Amygdala (tissue), 56 donors: ENCODE results near the gene SUCLG2.

Source experiments
- DNase-seq, 56 donors: peaks; one replicate each; lab custom pipeline; 2025; lab: John Stamatoyannopoulos, UW

Gene SUCLG2

GRCh38 chr3:67463656-67464055, 190.8 kb downstream of the SUCLG2 start:
- no peak for DNase-seq

GRCh38 chr3:67462187-67462586, 192.2 kb downstream of the SUCLG2 start:
- no peak for DNase-seq

DNA sequence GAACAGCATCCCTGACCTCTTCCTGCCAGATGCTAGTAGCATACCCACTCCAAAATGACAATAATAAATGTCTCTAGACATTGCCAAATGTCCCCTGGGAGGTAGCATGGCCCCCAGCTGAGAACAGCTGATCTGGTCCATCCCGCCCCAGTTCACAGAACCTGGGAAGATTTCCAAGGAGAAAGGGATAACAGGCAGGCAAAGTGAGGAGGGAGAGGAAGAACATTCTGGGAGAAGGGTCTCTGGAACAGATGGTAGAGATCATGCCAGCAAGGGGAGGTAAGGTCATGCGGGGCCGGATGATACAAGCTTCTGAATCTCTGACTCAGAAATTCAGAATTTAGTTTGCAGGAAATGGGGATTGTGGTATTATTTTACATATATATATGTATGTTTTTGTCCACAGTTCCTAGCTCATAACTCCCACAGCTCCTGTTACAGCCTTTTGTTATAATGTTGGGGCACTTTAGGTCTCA, 192.7 kb downstream of the SUCLG2 start:
- no peak for DNase-seq

GRCh38 chr3:67460841-67461510, 193.4 kb downstream of the SUCLG2 start:
- no peak for DNase-seq

GRCh38 chr3:67459796-67460195, 194.6 kb downstream of the SUCLG2 start:
- no peak for DNase-seq

DNA sequence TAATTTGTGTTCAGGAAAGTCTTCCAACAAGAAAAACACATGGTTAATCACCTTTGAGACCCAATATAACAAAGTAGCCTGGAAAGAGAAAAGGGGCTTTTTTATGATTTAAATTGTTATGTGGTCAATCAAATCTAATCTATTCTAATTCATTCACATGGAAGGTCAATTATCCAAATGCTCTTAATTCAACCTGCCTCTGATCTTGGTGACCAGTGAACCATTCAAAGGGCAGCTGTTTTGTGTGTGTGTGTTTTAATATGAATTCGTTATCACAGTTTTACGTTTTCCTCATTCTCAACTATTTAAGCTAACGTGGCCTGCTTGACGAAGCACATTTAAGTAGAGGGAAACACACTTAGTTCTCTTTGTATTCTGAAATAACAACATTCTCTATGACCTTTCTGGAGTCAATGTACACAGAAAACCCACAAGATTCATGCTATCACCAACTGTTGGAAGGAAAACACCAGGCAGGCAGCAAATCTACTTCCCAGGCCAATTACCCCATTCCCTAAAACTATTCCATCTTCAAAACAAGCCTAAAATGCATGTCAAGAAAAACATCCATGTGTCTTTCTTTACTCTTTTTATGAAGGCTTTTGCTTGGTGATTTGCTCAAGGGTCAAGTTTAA, 195.4 kb downstream of the SUCLG2 start:
- DNase-seq: no peak

DNA sequence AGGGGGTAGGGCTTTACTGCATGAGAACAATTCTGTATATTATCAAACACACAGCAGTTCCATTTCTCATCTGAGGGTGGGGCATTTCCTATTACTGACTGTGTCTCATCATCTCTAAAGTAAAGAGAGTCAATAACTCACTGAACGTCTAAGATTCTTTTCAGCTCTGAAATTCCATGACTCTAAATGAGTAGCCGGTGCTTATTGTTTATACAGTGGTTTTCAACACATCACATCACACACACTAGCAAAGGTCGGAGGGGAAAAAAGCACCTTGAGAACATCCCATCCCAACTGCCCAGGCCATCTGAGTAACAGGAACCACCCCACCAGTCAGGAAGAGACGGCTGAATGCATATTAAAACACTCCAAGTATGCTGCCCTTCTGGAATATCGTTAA, 196.0 kb downstream of the SUCLG2 start:
- DNase-seq: no peak

DNA sequence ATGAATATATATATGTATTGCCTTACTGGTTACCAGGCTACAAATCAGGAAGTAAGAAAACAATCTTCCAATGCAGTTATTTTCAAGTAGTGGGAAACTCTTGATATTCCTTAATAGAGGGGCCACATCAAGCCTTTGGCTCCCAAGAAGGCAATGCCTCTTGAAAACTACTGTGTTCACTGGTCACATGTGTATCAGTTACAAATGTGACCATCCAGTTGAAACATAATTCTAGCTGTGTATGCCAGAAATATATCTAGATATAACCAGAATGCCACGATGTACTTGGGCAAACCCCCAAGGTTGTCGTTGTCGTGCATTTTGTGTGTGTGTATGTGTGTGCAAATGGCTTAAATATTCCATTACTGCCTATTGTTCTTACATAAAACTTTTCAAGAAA, 200.8 kb downstream of the SUCLG2 start:
- no peak for DNase-seq

DNA sequence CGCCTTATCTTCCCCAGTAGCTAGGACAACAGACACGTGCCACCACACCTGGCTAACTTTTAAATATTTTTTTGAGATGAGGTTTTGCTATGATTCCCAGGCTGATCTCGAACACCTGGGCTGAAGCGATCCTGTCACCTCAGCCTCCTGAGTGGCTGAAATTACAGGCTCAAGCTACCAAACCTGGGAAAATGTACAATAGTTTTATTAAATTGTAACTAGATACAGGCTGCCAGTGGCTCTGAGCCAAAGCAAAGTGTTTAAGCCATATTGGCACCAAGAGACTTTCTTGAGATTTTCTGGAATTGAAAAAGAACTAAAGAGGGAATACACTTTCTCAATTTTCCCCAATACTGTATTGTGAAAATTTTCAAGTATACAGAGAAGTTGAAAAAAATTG, 204.3 kb downstream of the SUCLG2 start:
- no peak for DNase-seq

- DNase-seq: no peak
These were observed 207.0 kb downstream of the SUCLG2 start for GRCh38 chr3:67447393-67447792.

DNA sequence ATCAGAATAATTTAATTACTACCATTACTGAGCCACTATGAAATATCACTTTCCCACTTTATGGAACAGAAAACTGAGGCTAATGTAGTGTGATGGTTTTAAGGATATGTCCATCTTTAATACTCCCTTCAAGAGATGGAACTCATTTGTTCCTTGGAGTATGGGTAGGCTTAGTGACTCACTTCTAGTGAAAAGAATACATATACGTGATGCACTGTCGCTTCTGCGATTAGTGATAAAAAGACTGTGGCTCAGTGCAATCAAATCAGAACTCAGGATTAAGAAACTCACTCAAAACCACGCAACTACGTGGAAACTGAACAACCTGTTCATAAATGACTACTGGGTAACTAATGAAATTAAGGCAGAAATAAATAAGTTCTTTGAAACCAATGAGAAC, 216.6 kb downstream of the SUCLG2 start:
- DNase-seq: no peak

- no peak for DNase-seq
These were observed 217.3 kb downstream of the SUCLG2 start for GRCh38 chr3:67437090-67437489.

GRCh38 chr3:67433109-67433508, 221.3 kb downstream of the SUCLG2 start:
- no peak for DNase-seq

GRCh38 chr3:67431887-67432286, 222.5 kb downstream of the SUCLG2 start:
- no peak for DNase-seq

DNA sequence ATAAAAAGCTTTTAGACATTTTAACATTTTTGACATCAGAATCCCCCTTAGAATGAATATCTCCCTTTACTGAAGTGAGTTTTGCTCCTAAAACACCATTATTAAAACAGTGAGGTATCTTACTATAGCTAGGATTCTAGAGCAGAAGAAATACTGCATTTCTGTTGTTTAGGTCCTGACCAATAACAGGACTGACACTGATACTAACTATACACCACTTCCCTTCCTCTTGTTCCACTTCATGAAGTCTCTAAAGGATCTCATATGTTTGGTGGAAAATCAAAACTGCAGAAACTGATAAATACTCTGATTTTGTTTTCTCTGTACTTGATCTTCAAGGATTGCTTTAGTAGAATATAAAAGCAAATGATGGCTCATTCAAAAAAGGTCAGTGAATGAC, 230.7 kb downstream of the SUCLG2 start:
- DNase-seq: no peak

GRCh38 chr3:67421912-67422311, 232.5 kb downstream of the SUCLG2 start:
- DNase-seq: no peak

DNA sequence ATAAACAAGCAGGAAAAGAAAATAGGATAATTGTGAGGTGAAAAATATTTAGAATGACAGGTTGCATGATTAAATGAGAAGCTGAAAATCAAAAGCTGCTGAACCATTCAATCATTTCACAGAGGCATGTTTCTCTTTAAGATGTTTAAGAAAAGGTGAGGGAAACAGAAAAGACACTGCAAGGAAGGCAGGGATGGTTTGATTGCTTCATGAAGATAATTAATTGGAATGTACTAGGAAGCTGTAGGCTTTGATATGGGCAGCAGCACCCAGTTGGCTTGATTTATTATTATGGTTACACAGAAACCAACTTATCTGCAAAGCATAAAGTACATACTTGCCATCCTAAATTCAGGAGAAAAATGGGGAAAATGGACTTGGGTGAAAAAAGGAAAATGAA, 234.6 kb downstream of the SUCLG2 start:
- no peak for DNase-seq

GRCh38 chr3:67419218-67419529, 235.2 kb downstream of the SUCLG2 start:
- no peak for DNase-seq

GRCh38 chr3:67418426-67419217, 235.8 kb downstream of the SUCLG2 start:
- no peak for DNase-seq

DNA sequence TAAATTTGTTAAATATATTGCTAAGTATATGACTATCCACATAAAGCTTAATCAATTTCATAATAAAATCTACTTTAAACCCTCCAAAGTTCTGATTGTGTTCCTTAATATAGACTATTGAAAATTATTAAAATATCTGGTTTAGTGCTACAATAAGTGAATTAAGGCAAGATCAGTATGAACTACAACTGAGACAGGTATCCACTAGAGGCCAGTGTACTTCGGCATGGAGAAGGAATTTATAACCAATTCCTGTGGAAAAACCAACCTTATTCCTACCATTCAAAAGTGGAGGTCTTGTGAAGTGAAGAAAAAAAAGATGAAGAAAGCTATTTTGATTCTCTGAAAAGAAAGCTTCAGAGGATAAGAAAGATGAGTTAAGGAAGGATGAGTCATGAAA, 237.7 kb downstream of the SUCLG2 start:
- no peak for DNase-seq

DNA sequence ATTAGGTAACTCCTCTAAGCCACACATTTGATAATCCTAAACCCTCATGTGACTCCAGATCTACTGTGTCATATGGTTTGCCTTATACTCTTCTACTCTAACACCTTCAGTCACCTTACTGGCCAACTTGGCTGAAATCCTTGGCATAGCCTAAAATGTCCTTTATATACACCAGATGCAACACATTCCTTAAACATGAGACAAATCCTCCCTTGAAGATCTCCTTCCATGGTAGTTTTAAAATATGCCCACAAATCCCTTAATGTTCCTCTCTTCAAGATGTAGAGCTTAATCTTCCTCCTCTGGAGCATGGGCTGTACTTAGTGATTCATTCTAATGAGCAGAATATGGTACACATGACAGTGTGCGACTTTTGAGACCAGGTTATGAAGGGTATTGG, 238.9 kb downstream of the SUCLG2 start:
- DNase-seq: no peak

- DNase-seq: no peak
These were observed 239.7 kb downstream of the SUCLG2 start for GRCh38 chr3:67414740-67415139.
